K562 (cell line): ENCODE results near the gene HMGCL. TPM values are rescaled to one million over a fixed set of nuclear protein-coding genes. Genes with fewer than 3 reads are reported as not detected.

Source experiments
- BRD9 ChIP-seq: fragments of 450-650 bp; IDR thresholded peaks from 2 replicates; pipeline ENCODE4 v1.6.1; 2018; ENCODE audit warnings: low read depth; ENCODE audit not compliant: partially characterized antibody
- BRF2 ChIP-seq: IDR thresholded peaks from 3 replicates; pipeline ENCODE4 v1.6.1; 2011; ENCODE audit warnings: borderline replicate concordance, mild to moderate bottlenecking; ENCODE audit not compliant: insufficient read length, insufficient read depth
- CBX1 ChIP-seq: sonication (generic); IDR thresholded peaks from 2 replicates; pipeline ENCODE4 v1.6.1; 2016; ENCODE audit warnings: antibody characterized with exemption, low read depth, mild to moderate bottlenecking
- CREB5 ChIP-seq: fragments of 250-450 bp; sonication (Bioruptor Pico); IDR thresholded peaks from 2 replicates; pipeline ENCODE4 v1.5.0; 2020; ENCODE audit warnings: mild to moderate bottlenecking
- CTBP1 ChIP-seq: fragments of 450-650 bp; IDR thresholded peaks from 2 replicates; pipeline ENCODE4 v1.6.1; 2016; ENCODE audit warnings: borderline replicate concordance
- DMBX1 ChIP-seq: fragments of 250-450 bp; sonication (Bioruptor Pico); IDR thresholded peaks from 2 replicates; pipeline ENCODE4 v1.8.0; 2022; ENCODE audit warnings: inconsistent platforms, mild to moderate bottlenecking, moderate library complexity, borderline replicate concordance
- DNMT1 ChIP-seq: fragments of 450-650 bp; IDR thresholded peaks from 2 replicates; pipeline ENCODE4 v1.6.1; 2016; ENCODE audit warnings: antibody characterized with exemption, mild to moderate bottlenecking
- EP400 ChIP-seq: fragments of 450-650 bp; IDR thresholded peaks from 2 replicates; pipeline ENCODE4 v1.6.1; 2017; ENCODE audit warnings: antibody characterized with exemption, mild to moderate bottlenecking, moderate library complexity
- FOXA1 ChIP-seq: fragments of 450-650 bp; IDR thresholded peaks from 2 replicates; pipeline ENCODE4 v1.6.1; 2016; ENCODE audit warnings: mild to moderate bottlenecking, borderline replicate concordance
- IRF2 ChIP-seq: sonication (generic); formaldehyde crosslinking; IDR thresholded peaks from 2 replicates; pipeline ENCODE4 v1.8.1; 2022; ENCODE audit warnings: mild to moderate bottlenecking, missing genetic modification reagents
- KLF10 ChIP-seq: fragments of 250-450 bp; sonication (Bioruptor Pico); IDR thresholded peaks from 2 replicates; pipeline ENCODE4 v1.6.1; 2021; ENCODE audit warnings: matching md5 sums
- MAZ ChIP-seq, 2 experiments: fragments of 450-650 bp in 1 of 2; sonication (generic) in 1 of 2; formaldehyde crosslinking; IDR thresholded peaks in 1 of 2; conservative IDR thresholded peaks in 1 of 2; 2 replicates each; pipeline versions ENCODE4 v1.4.0 to v1.5.0; 2020; ENCODE audit warnings: mild to moderate bottlenecking in 1 of 2, missing genetic modification reagents in 1 of 2
- MEIS2 ChIP-seq: fragments of 450-650 bp; IDR thresholded peaks from 2 replicates; pipeline ENCODE4 v1.6.1; 2014; ENCODE audit warnings: mild to moderate bottlenecking; ENCODE audit not compliant: partially characterized antibody
- MITF ChIP-seq: IDR thresholded peaks from 2 replicates; pipeline ENCODE4 v1.6.1; 2014; ENCODE audit warnings: antibody characterized with exemption
- MTA2 ChIP-seq: fragments of 450-650 bp; IDR thresholded peaks from 2 replicates; pipeline ENCODE4 v1.6.1; 2016; ENCODE audit warnings: low read depth
- NBN ChIP-seq: fragments of 450-650 bp; IDR thresholded peaks from 2 replicates; pipeline ENCODE4 v1.6.1; 2016; ENCODE audit warnings: low read depth, mild to moderate bottlenecking
- NR1H2 ChIP-seq: sonication (generic); formaldehyde crosslinking; IDR thresholded peaks from 2 replicates; pipeline ENCODE4 v1.4.0; 2020; ENCODE audit warnings: mild to moderate bottlenecking, missing genetic modification reagents
- PURB ChIP-seq: sonication (generic); formaldehyde crosslinking; IDR thresholded peaks from 2 replicates; pipeline ENCODE4 v1.9.0; 2021; ENCODE audit warnings: low read depth, mild to moderate bottlenecking, missing genetic modification reagents
- SPI1 ChIP-seq: IDR thresholded peaks from 2 replicates; pipeline ENCODE4 v1.6.1; 2011; ENCODE audit warnings: low read depth, low read length, control low read depth, borderline replicate concordance
- TBP ChIP-seq: optimal IDR thresholded peaks from 2 replicates; pipeline ENCODE3; 2011; ENCODE audit warnings: low read depth, low read length, improper control_type of control experiment
- USF2 ChIP-seq: sonication (generic); formaldehyde crosslinking; IDR thresholded peaks from 2 replicates; pipeline ENCODE4 v1.5.0; 2020; ENCODE audit warnings: missing genetic modification reagents
- ZBTB2 ChIP-seq: fragments of 450-650 bp; IDR thresholded peaks from 2 replicates; pipeline ENCODE4 v1.6.1; 2016; ENCODE audit warnings: antibody characterized with exemption
- ZNF165 ChIP-seq: fragments of 250-450 bp; sonication (Bioruptor Pico); IDR thresholded peaks from 2 replicates; pipeline ENCODE4 v1.4.0; 2020; ENCODE audit warnings: borderline replicate concordance
- ZNF232 ChIP-seq: sonication (generic); formaldehyde crosslinking; IDR thresholded peaks from 2 replicates; pipeline ENCODE4 v1.8.0; 2022; ENCODE audit warnings: mild to moderate bottlenecking, missing genetic modification reagents
- ZNF311 ChIP-seq: fragments of 250-450 bp; sonication (Bioruptor Pico); IDR thresholded peaks from 2 replicates; pipeline ENCODE4 v1.4.0; 2020; ENCODE audit warnings: mild to moderate bottlenecking, moderate library complexity
- ZNF41 ChIP-seq: fragments of 250-450 bp; sonication (Bioruptor Pico); conservative IDR thresholded peaks from 2 replicates; pipeline ENCODE4 v1.4.0; 2020; ENCODE audit warnings: mild to moderate bottlenecking
- polyA plus RNA-seq, 8 experiments: library from polyadenylated mRNA; depleted of rRNA in 4 of 8; stranded (reverse) in 5 of 8; unstranded in 3 of 8; fragments of >200 nt; fragmentation: Nextera tagmentation in 2 of 8; fragmentation: Illumina TruSeq in 1 of 8; extraction: Ambion mirVana in 2 of 8; extraction: Trizol in 1 of 8; gene quantifications; 2 replicates each; pipeline versions ENCODE4 v1.2.1 to v1.2.3, GENCODE V29; 2011 to 2014; ENCODE audit warnings: inconsistent platforms in 1 of 8, missing spikeins in 1 of 8
- total RNA-seq, 7 experiments: library from RNA; depleted of rRNA in 6 of 7; stranded (reverse); fragments of >200 nt in 6 of 7; fragmentation: Illumina TruSeq in 2 of 7; extraction: Trizol in 2 of 7; gene quantifications; 2 replicates each; pipeline versions ENCODE4 v1.2.1 to v1.2.3, GENCODE V29; 2011 to 2021; ENCODE audit warnings: low replicate concordance in 1 of 7

The HMGCL gene
- total and polyA plus RNA-seq, 9 of the 15 experiments (the other 6 are each of a cell fraction or from before 2014, with no cell fraction given) = 18.0 to 82.2 (median 24.2) TPM

GRCh38 chr1:23809751-23810171, 15.5 kb downstream of the HMGCL start (continued):
- TF ChIP-seq IRF2 (no peak), FOXA1 (no peak), USF2 (CRISPR knock-in tag) (peak; percentile 52; the same call in 1 of the 2 replicates), EP400 (no peak), TBP (peak; percentile 12), MAZ (CRISPR knock-in tag; conservative IDR thresholded peaks at IDR 0.05 in 1 of 2, IDR thresholded peaks at IDR 0.05 in 1 of 2) (peak; percentile 42 to 58; a peak in 2 of 4 replicates), MEIS2 (no peak), DMBX1 (no peak), PURB (CRISPR knock-in tag) (no peak), DNMT1 (no peak), CREB5 (CRISPR knock-in tag) (no peak), SPI1 (no peak), MITF (peak; percentile 100), CBX1 (no peak), ZNF165 (CRISPR knock-in tag) (no peak), CTBP1 (peak; percentile 47; the same call in 1 of the 2 replicates), BRF2 (no peak), ZBTB2 (no peak), MTA2 (no peak), ZNF232 (CRISPR knock-in tag) (no peak), NR1H2 (no peak), ZNF311 (CRISPR knock-in tag) (no peak), ZNF41 (CRISPR knock-in tag) (no peak), BRD9 (peak; percentile 71), NBN (no peak), KLF10 (CRISPR knock-in tag) (no peak)
